NOMO-1 treated with DMSO at 0.1 percent for 48 hours (cell line): ENCODE data around the gene ADAMTS17.

Experiments
- DNase-seq: peaks from one replicate; lab custom pipeline; 2025; ENCODE audit not compliant: unreplicated experiment; lab: John Stamatoyannopoulos, UW

The ADAMTS17 gene

GRCh38 chr15:100140527-100141308, 201.1 kb downstream of the ADAMTS17 start:
- DNase-seq, result no peak

- no peak for DNase-seq
These were observed 207.2 kb downstream of the ADAMTS17 start for GRCh38 chr15:100134586-100134985.

- DNase-seq, result no peak
These were observed 207.6 kb downstream of the ADAMTS17 start for GRCh38 chr15:100134089-100134583.

GRCh38 chr15:100133001-100133400, 208.8 kb downstream of the ADAMTS17 start:
- no peak for DNase-seq

GRCh38 chr15:100132309-100132708, 209.5 kb downstream of the ADAMTS17 start:
- no peak for DNase-seq

GRCh38 chr15:100131321-100132224, 210.2 kb downstream of the ADAMTS17 start:
- peak; percentile 19 for DNase-seq

GRCh38 chr15:100129677-100130076, 212.1 kb downstream of the ADAMTS17 start:
- no peak for DNase-seq

GRCh38 chr15:100125401-100126191, 216.2 kb downstream of the ADAMTS17 start:
- DNase-seq, result no peak

GRCh38 chr15:100124936-100125335, 216.8 kb downstream of the ADAMTS17 start:
- no peak for DNase-seq

- no peak for DNase-seq
These were observed 217.4 kb downstream of the ADAMTS17 start for GRCh38 chr15:100124361-100124760.

GRCh38 chr15:100123611-100124010, 218.2 kb downstream of the ADAMTS17 start:
- DNase-seq, result no peak

- DNase-seq, result no peak
These were observed 220.5 kb downstream of the ADAMTS17 start for GRCh38 chr15:100121285-100121684.

GRCh38 chr15:100120111-100120510, 221.7 kb downstream of the ADAMTS17 start:
- peak; percentile 18 for DNase-seq

- no peak for DNase-seq
These were observed 223.2 kb downstream of the ADAMTS17 start for GRCh38 chr15:100118546-100118945.

- DNase-seq, result no peak
These were observed 225.2 kb downstream of the ADAMTS17 start for GRCh38 chr15:100116416-100117190.

GRCh38 chr15:100115711-100116090, 226.1 kb downstream of the ADAMTS17 start:
- DNase-seq, result no peak

GRCh38 chr15:100115066-100115710, 226.6 kb downstream of the ADAMTS17 start:
- no peak for DNase-seq

- DNase-seq, result no peak
These were observed 227.2 kb downstream of the ADAMTS17 start for GRCh38 chr15:100114571-100114970.

GRCh38 chr15:100114100-100114499, 227.7 kb downstream of the ADAMTS17 start:
- peak; percentile 26 for DNase-seq
